ENCODE data around the gene LBHD2.

DNA sequence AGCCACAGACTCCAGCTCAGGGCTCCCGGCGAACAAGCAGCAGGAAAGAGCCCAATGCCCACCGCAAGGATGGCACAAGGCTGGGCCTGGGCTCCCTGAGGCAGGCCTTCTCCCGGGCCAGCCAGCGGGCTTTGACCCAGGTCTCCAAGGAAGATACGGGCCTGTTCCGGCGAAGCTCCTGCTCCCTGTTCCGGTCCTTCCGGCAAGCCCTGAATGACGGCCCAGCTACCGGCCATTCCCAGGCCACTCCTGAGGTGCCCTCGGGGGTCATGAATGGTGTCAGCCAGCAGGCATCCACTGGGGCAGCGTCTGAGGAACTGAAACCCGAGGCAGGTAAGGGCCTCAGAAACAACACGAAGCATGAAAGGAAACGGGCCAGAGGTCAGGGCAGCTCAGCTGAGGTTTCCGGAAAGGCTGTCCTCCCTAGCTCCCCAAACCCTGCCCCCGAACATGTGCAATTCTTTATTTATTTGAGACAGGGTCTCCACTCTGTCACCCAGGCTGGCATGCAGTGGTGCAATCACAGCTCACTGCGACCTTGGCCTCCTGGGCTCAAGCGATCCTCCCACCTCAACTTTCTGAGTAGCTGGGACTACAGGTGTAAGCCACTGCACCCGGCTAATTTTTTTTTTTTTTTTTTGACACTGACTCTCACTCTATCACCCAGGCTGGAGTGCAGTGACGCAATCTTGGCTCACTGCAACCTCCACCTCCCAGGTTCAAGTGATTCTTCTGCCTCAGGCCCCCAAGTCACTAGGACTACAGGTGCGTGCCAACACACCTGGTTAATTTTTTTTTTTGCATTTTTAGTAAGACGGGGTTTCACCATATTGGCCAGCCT, 16.5 kb downstream of the LBHD2 start:
- TF ChIP-seq, protein P1, sequence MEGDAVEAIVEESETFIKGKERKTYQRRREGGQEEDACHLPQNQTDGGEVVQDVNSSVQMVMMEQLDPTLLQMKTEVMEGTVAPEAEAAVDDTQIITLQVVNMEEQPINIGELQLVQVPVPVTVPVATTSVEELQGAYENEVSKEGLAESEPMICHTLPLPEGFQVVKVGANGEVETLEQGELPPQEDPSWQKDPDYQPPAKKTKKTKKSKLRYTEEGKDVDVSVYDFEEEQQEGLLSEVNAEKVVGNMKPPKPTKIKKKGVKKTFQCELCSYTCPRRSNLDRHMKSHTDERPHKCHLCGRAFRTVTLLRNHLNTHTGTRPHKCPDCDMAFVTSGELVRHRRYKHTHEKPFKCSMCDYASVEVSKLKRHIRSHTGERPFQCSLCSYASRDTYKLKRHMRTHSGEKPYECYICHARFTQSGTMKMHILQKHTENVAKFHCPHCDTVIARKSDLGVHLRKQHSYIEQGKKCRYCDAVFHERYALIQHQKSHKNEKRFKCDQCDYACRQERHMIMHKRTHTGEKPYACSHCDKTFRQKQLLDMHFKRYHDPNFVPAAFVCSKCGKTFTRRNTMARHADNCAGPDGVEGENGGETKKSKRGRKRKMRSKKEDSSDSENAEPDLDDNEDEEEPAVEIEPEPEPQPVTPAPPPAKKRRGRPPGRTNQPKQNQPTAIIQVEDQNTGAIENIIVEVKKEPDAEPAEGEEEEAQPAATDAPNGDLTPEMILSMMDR (conservative IDR thresholded peaks at IDR 0.05; ENCODE audit: low read length), result no peak
- no peak for TF ChIP-seq EZH2phosphoT487 (IDR thresholded peaks at IDR 0.05; ENCODE audit: borderline replicate concordance, low read depth, low read length)

Measured in OCI-LY7 (cell line).